ACC112 (cell line): ENCODE measurements around the gene METAP2.

Source experiments
- H2AFZ ChIP-seq: fragments of 200-600 bp; sonication (generic); one replicate; pipeline ENCODE4 v1.6.0; 2017; ENCODE audit warnings: antibody characterized with exemption, low read length; ENCODE audit not compliant: unreplicated experiment
- H3K27ac ChIP-seq: fragments of 200-600 bp; sonication (generic); 2 replicates; pipeline ENCODE4 v1.5.1; 2014; ENCODE audit warnings: low read depth, mild to moderate bottlenecking, antibody characterized with exemption, low read length, moderate library complexity
- H3K27me3 ChIP-seq: fragments of 200-600 bp; sonication (generic); 2 replicates; pipeline ENCODE4 v1.6.1; 2014; ENCODE audit warnings: mild to moderate bottlenecking, antibody characterized with exemption, low read length, moderate library complexity, mixed read lengths; ENCODE audit not compliant: insufficient read depth
- H3K36me3 ChIP-seq: fragments of 200-600 bp; sonication (generic); 2 replicates; pipeline ENCODE4 v1.6.1; 2016; ENCODE audit warnings: mild to moderate bottlenecking, antibody characterized with exemption, low read length, moderate library complexity, mixed read lengths; ENCODE audit not compliant: insufficient read depth
- H3K4me1 ChIP-seq: fragments of 200-600 bp; sonication (generic); one replicate; pipeline ENCODE4 v1.6.1; 2016; ENCODE audit warnings: low read length, mixed read lengths; ENCODE audit not compliant: insufficient read depth, unreplicated experiment, control insufficient read depth
- H3K4me3 ChIP-seq: fragments of 200-600 bp; sonication (generic); 2 replicates; pipeline ENCODE4 v1.5.1; 2014; ENCODE audit warnings: mild to moderate bottlenecking, low read depth, low read length
- H3K79me2 ChIP-seq: fragments of 200-600 bp; sonication (generic); one replicate; pipeline ENCODE4 v1.6.0; 2016; ENCODE audit warnings: low read length; ENCODE audit not compliant: control insufficient read depth, unreplicated experiment, insufficient read depth

METAP2 gene

DNA sequence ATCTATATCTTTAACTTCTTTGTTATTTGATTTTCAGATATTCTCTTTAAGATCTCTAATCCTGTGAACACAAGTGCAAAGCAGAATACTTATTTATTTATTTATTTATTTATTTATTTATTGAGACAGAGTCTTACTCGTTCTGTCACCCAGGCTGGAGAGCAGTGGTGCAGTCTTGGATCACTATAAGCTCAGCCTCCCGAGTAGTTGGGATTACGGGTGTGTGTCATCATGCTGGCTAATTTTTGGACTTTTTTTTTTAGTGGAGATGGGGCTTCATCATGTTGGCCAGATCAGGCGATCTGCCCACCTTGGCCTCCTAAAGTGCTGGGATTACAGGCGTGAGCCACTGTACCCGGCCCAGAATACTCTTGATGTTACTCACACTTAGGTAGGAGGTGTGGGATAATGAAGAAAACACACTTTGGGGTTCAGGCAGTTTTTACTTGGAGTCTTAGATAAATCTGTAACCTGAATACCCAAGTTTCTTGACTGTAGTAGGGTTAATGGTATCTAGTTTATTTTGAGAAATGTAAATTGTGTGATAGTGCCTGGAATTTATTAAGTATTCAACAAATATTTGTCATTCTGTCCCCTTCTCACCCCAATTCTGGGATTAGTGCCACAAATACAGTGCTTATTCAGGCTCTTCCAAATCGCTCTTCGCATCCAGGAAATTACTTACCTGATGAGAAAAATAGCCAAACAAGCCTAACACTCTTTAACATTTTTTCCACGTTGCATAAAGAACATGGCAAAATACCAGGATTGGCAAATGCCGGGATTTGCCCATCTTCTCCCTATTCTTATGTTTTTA, 33.0 kb downstream of the METAP2 start:
- no peak overlapping the region for H3K4me3 ChIP-seq
- no peak overlapping the region for H2AFZ ChIP-seq
- H3K4me1 ChIP-seq: no peaks in the 10 kb centered on the region
- no peak overlapping the region for H3K27ac ChIP-seq
- peaks cover 7% of the 10 kb centered on the region for H3K79me2 ChIP-seq
- no peaks in the 10 kb centered on the region for H3K27me3 ChIP-seq
- H3K36me3 ChIP-seq: peaks cover 39% of the 10 kb centered on the region

DNA sequence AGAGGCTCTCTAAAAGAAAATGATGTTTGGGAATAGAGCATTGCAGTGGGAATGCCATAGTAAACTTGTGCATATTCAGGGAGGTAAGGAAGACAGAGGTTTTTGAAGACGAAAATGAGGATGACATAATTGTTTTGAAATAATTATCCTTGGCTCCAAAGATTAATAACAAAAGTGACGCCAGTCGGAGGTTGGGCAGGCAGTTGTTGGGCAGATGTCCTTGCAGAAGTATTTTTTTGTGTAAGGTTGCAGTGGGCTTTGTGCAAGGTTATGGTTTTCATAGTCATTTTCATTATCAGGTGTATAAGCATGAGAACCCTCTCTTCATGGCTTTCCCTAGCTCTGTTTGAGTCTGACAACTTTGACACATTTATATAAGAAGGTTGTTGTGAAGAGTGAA, 35.3 kb downstream of the METAP2 start:
- Histone ChIP-seq H3K4me3 (no peak overlapping the region), H3K36me3 (peaks cover 50% of the 10 kb centered on the region), H3K4me1 (no peaks in the 10 kb centered on the region), H3K79me2 (peaks cover 4% of the 10 kb centered on the region), H3K27me3 (no peaks in the 10 kb centered on the region), H2AFZ (no peak overlapping the region), H3K27ac (no peak overlapping the region)

DNA sequence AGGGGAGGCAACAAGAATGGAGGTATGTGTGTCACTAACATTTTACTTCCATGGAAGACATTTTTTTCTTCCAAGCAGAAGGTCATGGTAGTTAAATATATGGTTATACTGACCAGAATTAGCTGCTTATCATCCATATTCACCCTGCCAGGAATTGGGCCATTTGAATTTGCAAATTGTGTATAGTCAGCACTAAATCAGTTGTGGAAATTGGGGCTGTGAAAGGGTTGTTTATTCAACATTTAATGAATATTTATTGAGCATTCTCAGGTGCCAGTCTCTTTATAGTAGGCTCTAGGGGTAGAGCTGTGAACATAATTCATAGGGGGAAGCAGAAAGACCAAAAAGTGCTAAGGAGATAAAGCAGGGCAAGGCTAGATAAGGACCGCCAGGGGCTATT, 38.0 kb downstream of the METAP2 start:
- Histone ChIP-seq H3K27ac (no peak overlapping the region), H3K4me1 (no peaks in the 10 kb centered on the region), H2AFZ (no peak overlapping the region), H3K27me3 (no peaks in the 10 kb centered on the region), H3K79me2 (peaks cover 4% of the 10 kb centered on the region), H3K4me3 (no peak overlapping the region), H3K36me3 (peaks cover 49% of the 10 kb centered on the region)

DNA sequence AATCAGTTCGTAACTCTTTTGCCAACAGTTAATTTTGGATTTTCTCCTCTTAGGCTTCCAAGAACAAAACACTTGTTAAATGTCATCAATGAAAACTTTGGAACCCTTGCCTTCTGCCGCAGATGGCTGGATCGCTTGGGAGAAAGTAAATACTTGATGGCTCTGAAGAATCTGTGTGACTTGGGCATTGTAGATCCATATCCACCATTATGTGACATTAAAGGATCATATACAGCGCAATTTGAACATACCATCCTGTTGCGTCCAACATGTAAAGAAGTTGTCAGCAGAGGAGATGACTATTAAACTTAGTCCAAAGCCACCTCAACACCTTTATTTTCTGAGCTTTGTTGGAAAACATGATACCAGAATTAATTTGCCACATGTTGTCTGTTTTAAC, 39.6 kb downstream of the METAP2 start:
- no peak overlapping the region for H3K27ac ChIP-seq
- peaks cover 2% of the 10 kb centered on the region for H3K79me2 ChIP-seq
- peaks cover 41% of the 10 kb centered on the region for H3K36me3 ChIP-seq
- H3K4me3 ChIP-seq: no peak overlapping the region
- H3K4me1 ChIP-seq: no peaks in the 10 kb centered on the region
- H3K27me3 ChIP-seq: no peaks in the 10 kb centered on the region
- no peak overlapping the region for H2AFZ ChIP-seq

DNA sequence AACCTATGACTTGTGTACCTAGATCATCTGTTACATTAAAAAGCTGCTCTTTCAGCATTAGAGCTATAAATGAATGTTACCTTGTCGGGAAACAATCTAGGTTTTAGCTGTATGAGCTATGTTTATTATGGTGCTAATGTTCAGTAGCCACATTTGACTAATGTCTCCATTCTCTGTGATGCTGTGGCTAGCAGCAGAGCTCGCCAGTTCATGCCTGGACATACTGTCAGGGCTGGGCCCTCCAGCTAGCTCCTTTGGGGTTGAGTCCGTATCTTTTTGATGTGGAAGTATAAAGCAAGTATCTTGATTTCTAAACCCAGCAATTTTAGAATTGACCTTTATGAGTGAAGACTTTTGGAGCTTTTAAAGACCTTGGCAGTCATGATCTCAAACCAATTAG, 41.2 kb downstream of the METAP2 start:
- Histone ChIP-seq H3K4me3 (no peak overlapping the region), H3K27ac (no peak overlapping the region), H3K27me3 (no peaks in the 10 kb centered on the region), H3K79me2 (peaks cover 1% of the 10 kb centered on the region), H3K36me3 (peaks cover 33% of the 10 kb centered on the region), H2AFZ (no peak overlapping the region), H3K4me1 (no peaks in the 10 kb centered on the region)

- no peaks in the 10 kb centered on the region for H3K27me3 ChIP-seq
- H3K36me3 ChIP-seq: peaks cover 22% of the 10 kb centered on the region
- H3K4me3 ChIP-seq: no peak overlapping the region
- H3K27ac ChIP-seq: no peak overlapping the region
- no peaks in the 10 kb centered on the region for H3K4me1 ChIP-seq
- no peaks in the 10 kb centered on the region for H3K79me2 ChIP-seq
- no peak overlapping the region for H2AFZ ChIP-seq
Measured at GRCh38 chr12:95516757-95517156, 42.8 kb downstream of the METAP2 start.

DNA sequence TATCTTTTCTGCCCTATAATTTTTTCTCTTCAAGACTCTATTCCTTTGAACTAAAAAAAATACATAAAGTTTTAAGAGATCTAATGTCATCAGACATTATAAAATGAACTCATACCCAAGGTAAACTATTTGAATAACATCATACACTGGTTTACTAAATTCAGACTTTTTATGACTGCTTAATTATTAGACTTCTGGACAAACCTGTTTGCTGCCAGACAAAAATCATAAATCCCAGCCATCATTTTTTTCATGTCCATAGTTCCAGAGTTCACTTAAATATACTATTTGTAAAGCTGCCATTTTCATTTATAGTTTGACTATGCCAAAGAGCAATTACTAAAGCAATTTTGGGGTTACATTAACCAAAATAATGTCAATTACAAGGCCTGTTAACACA, 43.3 kb downstream of the METAP2 start:
- Histone ChIP-seq H3K4me3 (no peak overlapping the region), H3K36me3 (peaks cover 22% of the 10 kb centered on the region), H3K4me1 (no peaks in the 10 kb centered on the region), H3K79me2 (no peaks in the 10 kb centered on the region), H3K27me3 (no peaks in the 10 kb centered on the region), H2AFZ (no peak overlapping the region), H3K27ac (no peak overlapping the region)

DNA sequence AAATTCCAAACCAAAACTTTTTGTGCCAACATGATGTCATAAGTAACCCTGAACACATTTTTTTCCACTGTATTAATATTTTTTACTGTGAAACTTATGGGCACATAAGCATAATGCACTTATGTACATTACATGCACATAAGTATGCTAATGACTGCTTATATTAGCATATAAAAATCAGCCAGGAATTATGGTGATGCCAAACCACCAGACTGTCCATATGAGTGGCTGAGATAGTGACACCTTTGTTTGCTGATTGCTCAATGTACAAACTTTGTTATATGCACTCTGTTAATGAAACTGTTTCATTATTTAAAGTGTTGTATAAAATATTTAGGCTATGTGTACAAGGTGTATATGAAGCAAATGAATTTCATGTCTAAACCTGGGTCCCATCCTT, 45.0 kb downstream of the METAP2 start:
- H2AFZ ChIP-seq: no peak overlapping the region
- H3K4me3 ChIP-seq: no peak overlapping the region
- no peaks in the 10 kb centered on the region for H3K27me3 ChIP-seq
- H3K36me3 ChIP-seq: peaks cover 8% of the 10 kb centered on the region; the same call in 1 of the 2 replicates
- H3K4me1 ChIP-seq: no peaks in the 10 kb centered on the region
- H3K79me2 ChIP-seq: no peaks in the 10 kb centered on the region
- no peak overlapping the region for H3K27ac ChIP-seq

DNA sequence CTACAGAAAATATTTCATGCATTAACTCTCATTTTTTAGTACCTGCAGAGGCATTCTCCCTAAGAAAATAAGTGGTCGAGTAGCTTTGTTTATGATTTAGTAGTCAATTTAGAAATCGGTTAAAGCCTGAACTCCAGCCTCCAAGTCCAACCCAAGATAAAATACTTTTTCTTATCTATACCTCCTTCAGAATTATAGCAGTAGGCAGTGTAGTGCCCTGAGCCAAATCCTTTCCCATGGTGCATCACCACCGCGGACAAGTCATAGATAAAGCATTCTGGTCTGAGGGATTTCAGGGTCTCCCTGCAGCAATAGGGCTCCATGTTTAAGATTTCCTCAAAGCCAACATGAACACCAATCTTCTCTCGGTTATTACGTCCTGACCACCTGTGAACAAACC, 46.9 kb downstream of the METAP2 start:
- Histone ChIP-seq H3K79me2 (no peaks in the 10 kb centered on the region), H3K4me1 (no peaks in the 10 kb centered on the region), H3K27me3 (no peaks in the 10 kb centered on the region), H2AFZ (no peak overlapping the region), H3K27ac (no peak overlapping the region), H3K4me3 (no peak overlapping the region), H3K36me3 (no peaks in the 10 kb centered on the region)

DNA sequence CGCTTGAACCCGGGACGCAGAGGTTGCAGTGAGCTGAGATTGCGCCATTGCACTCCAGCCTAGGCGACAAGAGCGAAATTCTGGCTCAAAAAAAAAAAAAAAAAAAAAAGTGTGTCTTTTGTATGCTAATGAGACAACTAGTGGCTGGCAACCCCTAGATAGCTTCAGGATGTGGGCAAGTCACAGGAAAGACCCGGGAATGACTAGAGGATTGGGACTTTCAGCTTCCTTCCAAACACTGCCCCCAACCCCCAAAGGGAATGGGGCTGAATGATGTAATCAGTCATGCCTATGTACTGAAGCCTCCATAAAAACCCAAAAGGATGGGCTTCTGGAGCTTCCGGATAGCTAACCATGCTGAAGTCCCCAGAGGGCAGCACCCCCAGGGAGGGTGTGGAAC, 48.7 kb downstream of the METAP2 start:
- Histone ChIP-seq H2AFZ (no peak overlapping the region), H3K79me2 (no peaks in the 10 kb centered on the region), H3K27ac (no peak overlapping the region), H3K4me1 (no peaks in the 10 kb centered on the region), H3K27me3 (no peaks in the 10 kb centered on the region), H3K36me3 (no peaks in the 10 kb centered on the region), H3K4me3 (no peak overlapping the region)

DNA sequence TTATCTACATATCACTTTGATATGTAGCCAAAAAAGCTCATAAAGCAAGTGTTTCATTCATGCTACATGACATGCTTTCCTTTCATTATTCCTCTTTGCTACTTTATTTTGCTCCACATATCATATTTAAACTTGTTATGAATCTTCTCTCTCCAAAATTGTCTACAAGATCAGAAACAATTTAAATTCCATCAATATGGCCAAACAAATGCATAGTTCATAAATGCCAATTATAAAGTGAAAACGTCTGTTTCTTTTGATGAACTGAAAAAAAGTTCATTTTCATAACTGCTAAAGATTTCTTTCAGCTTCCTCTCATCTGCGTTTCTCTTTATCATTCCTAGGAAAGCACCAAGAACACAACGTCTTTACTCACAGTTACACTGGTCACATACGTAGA, 54.5 kb downstream of the METAP2 start:
- H3K4me3 ChIP-seq: no peak overlapping the region
- no peaks in the 10 kb centered on the region for H3K27me3 ChIP-seq
- no peaks in the 10 kb centered on the region for H3K79me2 ChIP-seq
- no peak overlapping the region for H3K27ac ChIP-seq
- no peaks in the 10 kb centered on the region for H3K36me3 ChIP-seq
- peak overlapping the region; percentile 32 for H2AFZ ChIP-seq
- H3K4me1 ChIP-seq: no peaks in the 10 kb centered on the region
